IMR-90 (cell line): ENCODE measurements around the gene HSPA9. TPM values are rescaled to one million over a fixed set of nuclear protein-coding genes. Genes with fewer than 3 reads are reported as not detected.

Source experiments
- ATAC-seq: fragments of 200-7000 bp; cut with Tn5 transposase; 2 replicates; pipeline ENCODE4 v1.9.1; 2020; ENCODE audit warnings: low read depth, mild to moderate bottlenecking, moderate library complexity
- BruUV-seq: library from RNA; stranded (reverse); fragments of 400-500 nt; replicated peaks from 2 replicates; lab custom pipeline; 2021; lab: Mats Ljungman, UMichigan
- CTCF ChIA-PET: fragments of 300-600 bp; formaldehyde crosslinking; extraction: SDS; loops from one replicate; lab custom pipeline; 2021; ENCODE audit warnings: antibody characterized with exemption; lab: Yijun Ruan, JAX
- POLR2A ChIA-PET: fragments of 300-600 bp; sonication (Branson Sonifier 250); formaldehyde crosslinking; loops from one replicate; lab custom pipeline; 2022; ENCODE audit warnings: antibody characterized with exemption; ENCODE audit not compliant: unreplicated experiment; lab: Charles Lee
- DNase-seq: peaks from one replicate; pipeline ENCODE4 v3.0.0; 2013
- H2AFZ ChIP-seq: replicated peaks from 2 replicates; pipeline ENCODE3; 2013; ENCODE audit warnings: low read length, mild to moderate bottlenecking; ENCODE audit not compliant: poor library complexity
- H2AK5ac ChIP-seq: 2 replicates; pipeline ENCODE4 v1.6.1; 2013; ENCODE audit warnings: low read depth, low read length, inconsistent platforms
- H2AK9ac ChIP-seq: replicated peaks from 2 replicates; pipeline ENCODE3; 2013; ENCODE audit warnings: mild to moderate bottlenecking, low read depth, low read length, moderate library complexity; ENCODE audit not compliant: poor library complexity
- H2BK120ac ChIP-seq: 2 replicates; pipeline ENCODE4 v1.6.1; 2013; ENCODE audit warnings: low read depth, low read length, inconsistent platforms
- H2BK15ac ChIP-seq: 3 replicates; pipeline ENCODE4 v1.6.1; 2013; ENCODE audit warnings: low read depth, low read length, inconsistent platforms
- H2BK20ac ChIP-seq: 2 replicates; pipeline ENCODE4 v1.6.1; 2013; ENCODE audit warnings: low read depth, mild to moderate bottlenecking, inconsistent platforms, low read length, moderate library complexity
- H2BK5ac ChIP-seq: 2 replicates; pipeline ENCODE4 v1.6.1; 2013; ENCODE audit warnings: mild to moderate bottlenecking, low read depth, low read length, inconsistent platforms; ENCODE audit not compliant: poor library complexity, severe bottlenecking
- H3K14ac ChIP-seq: replicated peaks from 2 replicates; pipeline ENCODE4 v1.6.1; 2013; ENCODE audit warnings: low read depth, low read length, inconsistent platforms
- H3K18ac ChIP-seq: 2 replicates; pipeline ENCODE4 v1.6.1; 2013; ENCODE audit warnings: low read depth, low read length, control low read depth
- H3K23ac ChIP-seq: 2 replicates; pipeline ENCODE4 v1.6.1; 2013; ENCODE audit warnings: low read depth, low read length, inconsistent platforms
- H3K27ac ChIP-seq: 2 replicates; pipeline ENCODE4 v1.5.1; 2013; ENCODE audit warnings: mild to moderate bottlenecking, control low read depth, low read length; ENCODE audit not compliant: insufficient read depth
- H3K27me3 ChIP-seq: 2 replicates; pipeline ENCODE4 v1.6.1; 2013; ENCODE audit warnings: low read length; ENCODE audit not compliant: control insufficient read depth, insufficient read depth
- H3K36me3 ChIP-seq: 2 replicates; pipeline ENCODE4 v1.6.1; 2013; ENCODE audit warnings: low read length, mixed read lengths; ENCODE audit not compliant: control insufficient read depth, insufficient read depth
- H3K4ac ChIP-seq: 2 replicates; pipeline ENCODE4 v1.6.1; 2013; ENCODE audit warnings: low read depth, low read length, inconsistent platforms
- H3K4me1 ChIP-seq: 2 replicates; pipeline ENCODE4 v1.6.1; 2013; ENCODE audit warnings: low read length, mixed read lengths; ENCODE audit not compliant: control insufficient read depth, insufficient read depth
- H3K4me2 ChIP-seq: 2 replicates; pipeline ENCODE4 v1.6.1; 2013; ENCODE audit warnings: low read depth, mild to moderate bottlenecking, control low read depth, low read length, moderate library complexity
- H3K4me3 ChIP-seq: 2 replicates; pipeline ENCODE4 v1.5.1; 2013; ENCODE audit warnings: low read depth, mild to moderate bottlenecking, control low read depth, low read length, moderate library complexity; ENCODE audit not compliant: insufficient read depth
- H3K56ac ChIP-seq: 2 replicates; pipeline ENCODE4 v1.6.1; 2013; ENCODE audit warnings: low read length, inconsistent platforms; ENCODE audit not compliant: insufficient read depth; ENCODE audit errors: extremely low read depth
- H3K79me1 ChIP-seq, 2 experiments: 2 replicates each; pipeline ENCODE4 v1.6.1; 2013; ENCODE audit warnings: low read length in 2 of 2, inconsistent platforms in 1 of 2, low read depth in 1 of 2
- H3K9ac ChIP-seq: 2 replicates; pipeline ENCODE4 v1.6.1; 2013; ENCODE audit warnings: low read depth, low read length, control low read depth
- H3K9me1 ChIP-seq: 2 replicates; pipeline ENCODE4 v1.6.1; 2013; ENCODE audit warnings: low read length, inconsistent platforms; ENCODE audit not compliant: insufficient read depth
- H3K9me3 ChIP-seq: 2 replicates; pipeline ENCODE4 v1.6.1; 2013; ENCODE audit warnings: low read length; ENCODE audit not compliant: control insufficient read depth, insufficient read depth
- H4K20me1 ChIP-seq: 2 replicates; pipeline ENCODE4 v1.6.1; 2013; ENCODE audit warnings: low read length, inconsistent platforms; ENCODE audit not compliant: insufficient read depth
- H4K5ac ChIP-seq: 2 replicates; pipeline ENCODE4 v1.6.1; 2013; ENCODE audit warnings: mild to moderate bottlenecking, low read depth, low read length, control low read depth
- H4K8ac ChIP-seq, 2 experiments: 2 replicates each; pipeline ENCODE4 v1.6.1; 2013; ENCODE audit warnings: low read depth in 2 of 2, low read length in 2 of 2, control low read depth in 1 of 2, inconsistent platforms in 1 of 2
- H4K91ac ChIP-seq: 2 replicates; pipeline ENCODE4 v1.6.1; 2013; ENCODE audit warnings: low read depth, low read length, inconsistent platforms; ENCODE audit not compliant: insufficient read depth
- CTCF ChIP-seq: conservative IDR thresholded peaks from 2 replicates; pipeline ENCODE4 v1.5.1; 2012; ENCODE audit warnings: mild to moderate bottlenecking, low read depth, low read length, improper control_type of control experiment
- USF2 ChIP-seq: fragments of 150-350 bp; IDR thresholded peaks from 2 replicates; pipeline ENCODE4 v1.6.1; 2017; ENCODE audit warnings: mild to moderate bottlenecking, antibody characterized with exemption, low read length, low read depth
- WGBS, 2 experiments: methylation state at CpG; one replicate each; pipeline versions ENCODE4 v1.1.5 to v1.1.7; 2013; ENCODE audit warnings: missing lambda C conversion rate in 2 of 2; ENCODE audit not compliant: insufficient read length in 1 of 2; ENCODE audit errors: extremely low coverage in 2 of 2; 5-methylcytosine and 5-hydroxymethylcytosine counted together
- dilution Hi-C: fragments of 300-500 bp; cut with HindIII; formaldehyde crosslinking; loops from one replicate; pipeline ENCODE4 v1.14.3; 2018; ENCODE audit warnings: low sequenced_read_pairs; ENCODE audit not compliant: unreplicated experiment
- in situ Hi-C: fragments of 300-500 bp; cut with MboI; formaldehyde crosslinking; loops from 3 replicates; pipeline ENCODE4 v1.14.3; 2019; ENCODE audit warnings: low sequenced_read_pairs, inconsistent platforms, mixed read lengths
- intact Hi-C: fragments of 100-400 bp; cut with micrococcal nuclease; formaldehyde crosslinking; loops from 2 replicates; pipeline ENCODE4 v1.10.0; 2022
- polyA plus RNA-seq, 3 experiments: library from polyadenylated mRNA; depleted of rRNA; stranded (reverse); fragments of >200 nt; gene quantifications; 2 replicates each; pipeline ENCODE4 v1.2.3, GENCODE V29; 2012; ENCODE audit warnings: low replicate concordance in 1 of 3
- total RNA-seq: library from RNA; depleted of rRNA; stranded (reverse); fragments of >200 nt; gene quantifications from 2 replicates; pipeline ENCODE4 v1.2.3, GENCODE V29; 2012

The HSPA9 gene
- total and polyA plus RNA-seq, 2 of the 4 experiments (the other 2 are of a cell fraction), result 157 to 472 TPM

DNA sequence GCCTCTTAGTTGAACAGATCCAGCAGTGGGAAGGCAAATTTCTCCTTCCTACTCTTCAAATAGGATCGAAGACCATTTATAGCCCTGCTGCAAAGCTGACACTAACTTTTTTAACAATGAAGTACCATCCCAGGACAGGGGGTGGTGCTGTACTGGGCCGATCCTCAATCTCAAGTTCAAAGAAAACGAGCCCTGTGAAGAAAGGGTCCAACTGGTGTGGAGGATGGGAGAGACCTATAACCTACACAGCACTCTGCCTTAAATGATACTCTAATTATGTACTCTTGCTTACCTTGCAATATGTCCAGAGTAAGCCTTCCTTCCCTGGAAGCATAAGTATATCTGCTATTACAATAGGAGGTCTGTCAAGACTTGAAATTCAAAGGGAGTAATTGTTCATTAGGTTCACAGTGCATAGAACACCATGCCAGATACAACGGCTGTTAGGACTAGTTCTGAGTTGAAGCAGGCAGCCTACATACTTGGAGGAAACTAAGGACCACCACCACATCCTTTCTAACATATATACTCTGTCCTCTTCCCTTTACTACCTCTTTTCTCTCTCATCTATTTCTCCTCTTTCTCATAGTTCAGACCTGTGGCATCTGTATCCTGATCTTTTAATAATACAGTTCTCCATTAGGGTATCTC is 38.4 kb downstream of the HSPA9 start:
- Histone ChIP-seq H4K20me1 (peaks cover 84% of the 10 kb centered on the region), H3K4me1 (no peaks in the 10 kb centered on the region), H2BK5ac (no peak overlapping the region), H4K91ac (no peak overlapping the region), H3K4me2 (no peak overlapping the region), H3K36me3 (peaks cover 6% of the 10 kb centered on the region), H2BK120ac (no peak overlapping the region), H4K8ac (no peak overlapping the region), H2BK15ac (no peak overlapping the region), H2AK5ac (no peak overlapping the region), H3K9ac (no peak overlapping the region), H3K14ac (no peak overlapping the region), H2AFZ (no peak overlapping the region), H3K27ac (no peak overlapping the region), H2AK9ac (no peak overlapping the region), H3K56ac (no peak overlapping the region), H3K9me3 (no peaks in the 10 kb centered on the region), H2BK20ac (no peak overlapping the region), H3K18ac (no peak overlapping the region), H3K9me1 (peaks cover 2% of the 10 kb centered on the region; the same call in 1 of the 2 replicates), H3K4ac (no peak overlapping the region), H3K27me3 (no peaks in the 10 kb centered on the region), H4K5ac (no peak overlapping the region), H3K23ac (no peak overlapping the region), H3K4me3 (no peak overlapping the region), H3K79me1 (peaks cover 4 to 34% of the 10 kb centered on the region in 2 experiments; a peak in 3 of 4 replicates)
- intact Hi-C loops, result no loop called here
- no TSS peak for BruUV-seq
- TF ChIP-seq CTCF (peak; percentile 27), USF2 (no peak)
- in situ Hi-C loops, result no loop called here
- WGBS, 2 experiments, result no CpG with 5 or more reads among the region's 4 CpGs
- ChIA-PET POLR2A (no interaction called here), CTCF (interaction anchor here (0.9 to 1.3 kb wide), 2 partner anchors 10 to 14 kb away, joined by 3 to 4 read pairs; no protein-coding TSS in a partner anchor)
- peak; percentile 44; the same call in 1 of the 2 replicates for ATAC-seq
- DNase-seq, result no peak
- dilution Hi-C loops, result no loop called here
